ENCODE data around the gene ZFP3. TPM values are rescaled to one million over a fixed set of nuclear protein-coding genes. Genes with fewer than 3 reads are reported as not detected.
"Not testable (repeated sequence)": the region's sequence is repeated elsewhere in the genome, so short reads cannot be mapped to it uniquely, and the experiment has no call there.

ZFP3 gene
- total RNA-seq, 1 experiment from 2014 or later, result 0.11 TPM

DNA sequence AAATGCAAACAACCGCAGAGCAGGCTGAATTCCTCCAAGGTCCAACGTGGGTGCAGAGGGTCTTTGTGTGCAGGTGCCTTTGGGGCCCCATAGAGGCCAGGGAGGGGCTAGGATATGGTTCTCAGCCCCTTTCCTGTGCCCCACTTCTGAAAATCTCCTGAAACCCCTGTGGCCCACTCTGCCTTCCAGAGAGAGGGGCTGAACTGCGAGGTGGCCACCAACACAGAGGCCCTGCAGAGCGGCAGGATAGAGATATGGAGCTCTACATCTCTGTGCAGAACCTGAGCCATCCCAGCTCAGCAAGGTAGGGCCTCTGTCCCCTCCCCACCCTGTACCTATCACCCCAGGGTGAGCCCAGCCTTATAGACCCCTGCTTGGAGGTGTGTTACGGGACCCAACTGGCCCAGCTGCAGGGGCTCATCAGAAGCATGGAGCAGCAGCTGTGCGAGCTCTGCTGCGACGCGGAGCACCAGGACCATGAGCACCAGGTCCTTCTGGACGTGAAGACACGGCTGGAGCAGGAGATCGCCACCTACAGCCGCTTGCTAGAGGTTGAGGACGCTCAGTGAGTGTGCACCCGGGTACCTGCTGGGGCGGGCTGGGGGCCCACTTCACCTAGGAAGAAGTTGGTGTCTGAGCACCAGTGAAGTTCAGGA is 43.0 kb downstream of the ZFP3 start:
- WGBS (ENCODE audit: extremely low coverage, insufficient read length, low lambda C conversion rate), result no CpG with 5 or more reads among the region's 16 CpGs
- Histone ChIP-seq H3K4ac (ENCODE audit: low read depth, low read length) (no peak overlapping the region), H4K5ac (ENCODE audit: insufficient read length, low read depth, low read length) (no peak overlapping the region), H3K27ac (ENCODE audit: insufficient read length, low read depth, low read length) (no peak overlapping the region), H3K79me1 (ENCODE audit: insufficient read depth, low read depth, low read length, poor library complexity, severe bottlenecking) (no peaks in the 10 kb centered on the region), H3T11ph (ENCODE audit: low read length) (no peak overlapping the region), H2BK120ac (ENCODE audit: low read depth, low read length, poor library complexity, severe bottlenecking) (no peak overlapping the region), H2BK12ac (ENCODE audit: insufficient read length, low read depth, low read length) (no peak overlapping the region), H3K9me3 (ENCODE audit: control insufficient read depth, low read depth, low read length) (no peaks in the 10 kb centered on the region), H3K4me2 (ENCODE audit: insufficient read depth, insufficient read length, low read length) (no peak overlapping the region), H3K23me2 (ENCODE audit: insufficient read length, low read depth, low read length, poor library complexity, severe bottlenecking) (peaks cover 9% of the 10 kb centered on the region), H3K56ac (ENCODE audit: insufficient read length, low read depth, low read length) (no peak overlapping the region), H3K23ac (ENCODE audit: insufficient read length, low read depth, low read length) (no peak overlapping the region), H2BK20ac (ENCODE audit: low read depth, low read length, poor library complexity, severe bottlenecking) (no peak overlapping the region), H3K14ac (ENCODE audit: insufficient read depth, low read length) (no peak overlapping the region), H2BK15ac (ENCODE audit: low read depth, low read length) (no peak overlapping the region), H4K91ac (ENCODE audit: insufficient read length, low read depth, low read length) (no peak overlapping the region), H3K18ac (ENCODE audit: insufficient read length, low read depth, low read length) (no peak overlapping the region), H4K20me1 (ENCODE audit: control insufficient read depth, insufficient read depth, insufficient read length) (no peaks in the 10 kb centered on the region), H2AK5ac (ENCODE audit: insufficient read length, low read length) (no peak overlapping the region), H3K27me3 (ENCODE audit: insufficient read depth, low read length) (no peaks in the 10 kb centered on the region; the same call in 1 of the 2 replicates), H2BK5ac (ENCODE audit: insufficient read length, low read length) (no peak overlapping the region), H3K9ac (ENCODE audit: extremely low read depth, insufficient read length, low read length) (no peak overlapping the region), H2AFZ (ENCODE audit: low read length) (no peak overlapping the region), H3K79me2 (ENCODE audit: insufficient read depth, low read length) (no peaks in the 10 kb centered on the region), H4K8ac (replicated peaks; ENCODE audit: insufficient read length, low read depth, low read length) (no peak overlapping the region), H3K4me1 (ENCODE audit: insufficient read depth, low read length) (no peaks in the 10 kb centered on the region)
- Mint-ChIP-seq H3K36me3 (ENCODE audit: insufficient read depth in 1 of 3, low read depth in 3 of 3) (peaks cover 0 to 8% (median 0%) of the 10 kb centered on the region in 3 experiments; a peak in 2 of 7 replicates), H3K4me1 (peaks cover 6% of the 10 kb centered on the region in 2 experiments; a peak in 3 of 4 replicates), H3K9me3 (peaks cover 6 to 10% of the 10 kb centered on the region in 2 experiments; a peak in 4 of 5 replicates), H3K4me3 (peak overlapping the region; percentile 70 to 73), H3K27me3 (ENCODE audit: low read depth) (peaks cover 61% of the 10 kb centered on the region), H3K27ac (no peak overlapping the region)
- DNase-seq, result peak; percentile 45
- TF ChIP-seq, protein P1, sequence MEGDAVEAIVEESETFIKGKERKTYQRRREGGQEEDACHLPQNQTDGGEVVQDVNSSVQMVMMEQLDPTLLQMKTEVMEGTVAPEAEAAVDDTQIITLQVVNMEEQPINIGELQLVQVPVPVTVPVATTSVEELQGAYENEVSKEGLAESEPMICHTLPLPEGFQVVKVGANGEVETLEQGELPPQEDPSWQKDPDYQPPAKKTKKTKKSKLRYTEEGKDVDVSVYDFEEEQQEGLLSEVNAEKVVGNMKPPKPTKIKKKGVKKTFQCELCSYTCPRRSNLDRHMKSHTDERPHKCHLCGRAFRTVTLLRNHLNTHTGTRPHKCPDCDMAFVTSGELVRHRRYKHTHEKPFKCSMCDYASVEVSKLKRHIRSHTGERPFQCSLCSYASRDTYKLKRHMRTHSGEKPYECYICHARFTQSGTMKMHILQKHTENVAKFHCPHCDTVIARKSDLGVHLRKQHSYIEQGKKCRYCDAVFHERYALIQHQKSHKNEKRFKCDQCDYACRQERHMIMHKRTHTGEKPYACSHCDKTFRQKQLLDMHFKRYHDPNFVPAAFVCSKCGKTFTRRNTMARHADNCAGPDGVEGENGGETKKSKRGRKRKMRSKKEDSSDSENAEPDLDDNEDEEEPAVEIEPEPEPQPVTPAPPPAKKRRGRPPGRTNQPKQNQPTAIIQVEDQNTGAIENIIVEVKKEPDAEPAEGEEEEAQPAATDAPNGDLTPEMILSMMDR (conservative IDR thresholded peaks at IDR 0.05), result no peak

DNA sequence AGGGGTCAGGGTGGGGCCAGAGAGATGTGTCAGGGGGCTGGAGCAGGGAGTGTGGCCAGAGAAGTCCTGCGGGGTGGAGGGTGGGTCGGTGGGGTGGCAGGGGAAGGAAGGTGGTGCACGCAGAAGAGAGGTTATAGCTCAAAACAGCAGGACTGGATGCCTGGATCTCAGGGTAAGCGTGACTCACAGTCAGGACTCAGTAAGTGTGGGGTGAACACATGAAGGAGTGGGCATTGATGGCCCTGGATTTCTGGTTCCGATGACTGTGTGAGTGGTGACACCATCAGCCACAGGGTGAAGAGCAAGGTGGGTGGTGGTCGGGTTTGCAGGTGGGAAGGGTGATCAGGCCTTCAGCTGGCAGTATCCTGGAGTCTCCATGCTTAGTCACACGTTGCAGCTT is 43.8 kb downstream of the ZFP3 start:
- H2BK15ac ChIP-seq (ENCODE audit: low read depth, low read length); H3K27ac ChIP-seq (ENCODE audit: insufficient read length, low read depth, low read length); H3K14ac ChIP-seq (ENCODE audit: insufficient read depth, low read length); H2BK120ac ChIP-seq (ENCODE audit: low read depth, low read length, poor library complexity, severe bottlenecking); H3K9ac ChIP-seq (ENCODE audit: extremely low read depth, insufficient read length, low read length); H2AFZ ChIP-seq (ENCODE audit: low read length); H3K9me3 Mint-ChIP-seq; H3K4me1 ChIP-seq (ENCODE audit: insufficient read depth, low read length); H2AK5ac ChIP-seq (ENCODE audit: insufficient read length, low read length); H2BK20ac ChIP-seq (ENCODE audit: low read depth, low read length, poor library complexity, severe bottlenecking); H2BK5ac ChIP-seq (ENCODE audit: insufficient read length, low read length); H2BK12ac ChIP-seq (ENCODE audit: insufficient read length, low read depth, low read length); H3K79me1 ChIP-seq (ENCODE audit: insufficient read depth, low read depth, low read length, poor library complexity, severe bottlenecking); H3K56ac ChIP-seq (ENCODE audit: insufficient read length, low read depth, low read length); H3K4me1 Mint-ChIP-seq; H3K27ac Mint-ChIP-seq; H3T11ph ChIP-seq (ENCODE audit: low read length); H4K8ac ChIP-seq (replicated peaks; ENCODE audit: insufficient read length, low read depth, low read length); H3K18ac ChIP-seq (ENCODE audit: insufficient read length, low read depth, low read length); H3K27me3 ChIP-seq (ENCODE audit: insufficient read depth, low read length); DNase-seq; H3K9me3 ChIP-seq (ENCODE audit: control insufficient read depth, low read depth, low read length); H4K91ac ChIP-seq (ENCODE audit: insufficient read length, low read depth, low read length); H4K20me1 ChIP-seq (ENCODE audit: control insufficient read depth, insufficient read depth, insufficient read length); H4K5ac ChIP-seq (ENCODE audit: insufficient read length, low read depth, low read length); H3K23me2 ChIP-seq (ENCODE audit: insufficient read length, low read depth, low read length, poor library complexity, severe bottlenecking); H3K4ac ChIP-seq (ENCODE audit: low read depth, low read length); H3K23ac ChIP-seq (ENCODE audit: insufficient read length, low read depth, low read length); H3K36me3 Mint-ChIP-seq (ENCODE audit: insufficient read depth in 1 of 3, low read depth in 3 of 3); H3K79me2 ChIP-seq (ENCODE audit: insufficient read depth, low read length): not testable (repeated sequence)
- Mint-ChIP-seq H3K27me3 (ENCODE audit: low read depth) (peaks cover 65% of the 10 kb centered on the region), H3K4me3 (peak overlapping the region; percentile 70 to 73)
- no CpG with 5 or more reads among the region's 7 CpGs for WGBS (ENCODE audit: extremely low coverage, insufficient read length, low lambda C conversion rate)
- peak overlapping the region; percentile 39 for H3K4me2 ChIP-seq (ENCODE audit: insufficient read depth, insufficient read length, low read length)

Measured in H9 (cell line).